ENCODE measurements around the gene CHAT. TPM values are rescaled to one million over a fixed set of nuclear protein-coding genes. Genes with fewer than 3 reads are reported as not detected.
A peak's percentile ranks its signal among the peaks of the same experiment; 100 is the strongest.

Gene CHAT
- total and polyA plus RNA-seq, 4 donors = not detected

GRCh38 chr10:49606981-49607535 lies 6.8 kb upstream of the CHAT start:
- ATAC-seq (ENCODE audit: insufficient read depth, low FRiP score) (peak; percentile 73), DNase-seq (peak; percentile 83 to 90 (median 90))
- TF ChIP-seq CTCF (IDR thresholded peaks at IDR 0.05; ENCODE audit: control extremely low read depth, extremely low read depth) = no peak
- Histone ChIP-seq H3K9ac (ENCODE audit: insufficient read depth in 1 of 2, low read length in 2 of 2) (no peak overlapping the region), H3K9me3 (ENCODE audit: control insufficient read depth in 4 of 4, insufficient read depth in 3 of 4, low read length in 3 of 4) (peaks cover 0 to 13% (median 0%) of the 10 kb centered on the region in 4 donors), H3K36me3 (ENCODE audit: control insufficient read depth in 4 of 4, insufficient read depth in 4 of 4, low read length in 4 of 4) (no peaks in the 10 kb centered on the region), H3K27ac (ENCODE audit: low read depth in 1 of 2, low read length in 1 of 2) (no peak overlapping the region), H3K4me1 (ENCODE audit: control insufficient read depth in 5 of 5, insufficient read depth in 5 of 5, low read length in 5 of 5) (peaks cover 0 to 15% (median 3%) of the 10 kb centered on the region in 5 donors), H3K27me3 (ENCODE audit: control insufficient read depth in 3 of 3, insufficient read depth in 3 of 3, low read length in 2 of 3) (peaks cover 0 to 46% (median 31%) of the 10 kb centered on the region in 3 donors), H3K4me3 (no peak overlapping the region)
- WGBS, 2 donors = 2% methylated on average over 22 of the region's 22 CpGs

- peaks cover 0 to 18% (median 0%) of the 10 kb centered on the region in 4 donors for H3K9me3 ChIP-seq (ENCODE audit: control insufficient read depth in 4 of 4, insufficient read depth in 3 of 4, low read length in 3 of 4)
- H3K36me3 ChIP-seq (ENCODE audit: control insufficient read depth in 4 of 4, insufficient read depth in 4 of 4, low read length in 4 of 4) = no peaks in the 10 kb centered on the region
- no peak overlapping the region for H3K27ac ChIP-seq (ENCODE audit: low read depth in 1 of 2, low read length in 1 of 2)
- H3K27me3 ChIP-seq (ENCODE audit: control insufficient read depth in 3 of 3, insufficient read depth in 3 of 3, low read length in 2 of 3) = peaks cover 0 to 60% (median 44%) of the 10 kb centered on the region in 3 donors
- no peak overlapping the region for H3K4me3 ChIP-seq
- no peak for TF ChIP-seq CTCF (IDR thresholded peaks at IDR 0.05; ENCODE audit: control extremely low read depth, extremely low read depth)
- DNase-seq = no peak
- no peak overlapping the region for H3K9ac ChIP-seq (ENCODE audit: insufficient read depth in 1 of 2, low read length in 2 of 2)
- 12 to 14% methylated on average over 14 of the region's 14 CpGs for WGBS, 2 donors
- ATAC-seq (ENCODE audit: insufficient read depth, low FRiP score) = no peak
- H3K4me1 ChIP-seq (ENCODE audit: control insufficient read depth in 5 of 5, insufficient read depth in 5 of 5, low read length in 5 of 5) = peaks cover 0 to 15% (median 3%) of the 10 kb centered on the region in 5 donors
Measured at GRCh38 chr10:49608166-49609005, 5.5 kb upstream of the CHAT start.

GRCh38 chr10:49609006-49609282 lies 4.9 kb upstream of the CHAT start:
- Histone ChIP-seq H3K4me3 (no peak overlapping the region), H3K36me3 (ENCODE audit: control insufficient read depth in 4 of 4, insufficient read depth in 4 of 4, low read length in 4 of 4) (no peaks in the 10 kb centered on the region), H3K4me1 (ENCODE audit: control insufficient read depth in 5 of 5, insufficient read depth in 5 of 5, low read length in 5 of 5) (peaks cover 0 to 15% (median 3%) of the 10 kb centered on the region in 5 donors), H3K27ac (ENCODE audit: low read depth in 1 of 2, low read length in 1 of 2) (no peak overlapping the region), H3K27me3 (ENCODE audit: control insufficient read depth in 3 of 3, insufficient read depth in 3 of 3, low read length in 2 of 3) (peaks cover 0 to 64% (median 50%) of the 10 kb centered on the region in 3 donors), H3K9ac (ENCODE audit: insufficient read depth in 1 of 2, low read length in 2 of 2) (no peak overlapping the region), H3K9me3 (ENCODE audit: control insufficient read depth in 4 of 4, insufficient read depth in 3 of 4, low read length in 3 of 4) (peaks cover 0 to 18% (median 0%) of the 10 kb centered on the region in 4 donors)
- WGBS, 2 donors = 2 to 3% methylated on average over 19 of the region's 19 CpGs
- no peak for DNase-seq
- ATAC-seq (ENCODE audit: insufficient read depth, low FRiP score) = no peak
- TF ChIP-seq CTCF (IDR thresholded peaks at IDR 0.05; ENCODE audit: control extremely low read depth, extremely low read depth) = no peak

Measured in lung (tissue), 12 donors.